ENCODE measurements around the gene CCDC171.

CCDC171 gene

DNA sequence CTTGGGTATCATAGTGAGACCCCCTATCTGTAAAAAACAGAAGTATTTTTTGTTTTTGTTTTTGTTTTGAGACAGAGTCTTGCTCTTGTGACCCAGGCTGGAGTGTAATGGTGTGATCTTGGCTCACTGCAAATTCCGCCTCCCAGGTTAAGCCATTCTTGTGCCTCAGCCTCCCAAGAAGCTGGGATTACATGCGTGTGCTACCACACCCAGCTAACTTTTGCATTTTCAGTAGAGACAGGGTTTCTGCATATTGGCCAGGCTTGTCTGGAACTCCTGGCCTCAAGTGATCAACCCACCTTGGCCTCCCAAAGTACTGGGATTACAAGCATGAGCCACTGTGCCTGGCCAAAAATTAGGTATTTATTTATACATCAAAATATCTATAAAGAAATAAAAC lies 10.2 kb upstream of the CCDC171 start:
- Histone ChIP-seq H3K27ac (no peak overlapping the region), H3K36me3 (ENCODE audit: insufficient read depth, low read length) (no peaks in the 10 kb centered on the region), H3K9me3 (ENCODE audit: low read depth, low read length) (no peaks in the 10 kb centered on the region), H3K9ac (ENCODE audit: insufficient read length) (no peak overlapping the region), H3K4me3 (no peak overlapping the region)
- TF ChIP-seq EZH2 (IDR thresholded peaks at IDR 0.05) (no peak), FOXP2 (optimal IDR thresholded peaks at IDR 0.05; ENCODE audit: control extremely low read depth, extremely low read length, insufficient read depth) (no peak), POLR2AphosphoS5 (IDR thresholded peaks at IDR 0.05; ENCODE audit: borderline replicate concordance, low read depth, low read length) (no peak)
- DNase-seq (ENCODE audit: low read depth, low spot score), result no peak

DNA sequence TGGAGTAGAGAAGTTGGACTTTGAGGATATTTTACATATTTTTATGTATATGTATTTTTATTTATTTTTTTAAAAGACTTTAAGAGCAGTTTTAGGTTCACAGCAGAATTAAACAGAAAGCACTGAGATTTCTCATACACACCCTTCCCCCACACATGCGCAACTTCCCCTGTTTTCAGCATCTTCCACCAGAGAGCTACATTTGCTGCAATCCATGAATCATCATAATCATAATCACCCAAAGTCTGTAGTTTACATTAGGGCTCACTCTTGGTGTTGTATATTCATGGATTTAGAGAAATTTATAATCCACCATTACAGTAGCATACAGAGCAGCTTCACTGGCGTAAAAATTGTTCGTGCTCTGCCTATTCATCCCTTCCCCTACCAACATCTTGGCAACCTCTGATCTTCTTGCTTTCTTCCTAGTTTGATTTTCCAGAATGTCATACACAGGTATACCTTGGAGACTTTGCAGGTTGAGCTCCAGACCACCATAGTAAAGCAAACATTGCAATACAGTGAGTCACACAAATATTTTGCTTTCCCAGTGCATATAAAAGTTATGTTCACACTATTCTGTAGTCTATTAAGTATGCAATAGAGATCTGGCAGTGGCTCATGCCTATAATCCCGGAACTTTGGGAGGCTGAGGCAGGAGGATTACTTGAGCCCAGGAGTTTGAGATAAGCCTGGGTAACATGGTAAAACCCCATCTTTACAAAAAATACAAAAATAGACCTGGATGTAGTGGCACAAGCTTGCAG lies 9.6 kb upstream of the CCDC171 start:
- Histone ChIP-seq H3K36me3 (ENCODE audit: insufficient read depth, low read length) (no peaks in the 10 kb centered on the region), H3K27ac (no peak overlapping the region), H3K9ac (ENCODE audit: insufficient read length) (no peak overlapping the region), H3K4me3 (no peak overlapping the region), H3K9me3 (ENCODE audit: low read depth, low read length) (no peaks in the 10 kb centered on the region)
- no peak for DNase-seq (ENCODE audit: low read depth, low spot score)
- no peak for TF ChIP-seq FOXP2 (optimal IDR thresholded peaks at IDR 0.05; ENCODE audit: control extremely low read depth, extremely low read length, insufficient read depth)
- TF ChIP-seq EZH2 (IDR thresholded peaks at IDR 0.05), result no peak
- TF ChIP-seq POLR2AphosphoS5 (IDR thresholded peaks at IDR 0.05; ENCODE audit: borderline replicate concordance, low read depth, low read length), result no peak

- DNase-seq (ENCODE audit: low read depth, low spot score), result no peak
- Histone ChIP-seq H3K27ac (no peak overlapping the region), H3K4me3 (no peak overlapping the region), H3K9ac (ENCODE audit: insufficient read length) (no peak overlapping the region), H3K36me3 (ENCODE audit: insufficient read depth, low read length) (no peaks in the 10 kb centered on the region), H3K9me3 (ENCODE audit: low read depth, low read length) (no peaks in the 10 kb centered on the region)
- no peak for TF ChIP-seq EZH2 (IDR thresholded peaks at IDR 0.05)
- TF ChIP-seq FOXP2 (optimal IDR thresholded peaks at IDR 0.05; ENCODE audit: control extremely low read depth, extremely low read length, insufficient read depth), result no peak
- no peak for TF ChIP-seq POLR2AphosphoS5 (IDR thresholded peaks at IDR 0.05; ENCODE audit: borderline replicate concordance, low read depth, low read length)
These were observed 3.2 kb upstream of the CCDC171 start for GRCh38 chr9:15549611-15550010.

DNA sequence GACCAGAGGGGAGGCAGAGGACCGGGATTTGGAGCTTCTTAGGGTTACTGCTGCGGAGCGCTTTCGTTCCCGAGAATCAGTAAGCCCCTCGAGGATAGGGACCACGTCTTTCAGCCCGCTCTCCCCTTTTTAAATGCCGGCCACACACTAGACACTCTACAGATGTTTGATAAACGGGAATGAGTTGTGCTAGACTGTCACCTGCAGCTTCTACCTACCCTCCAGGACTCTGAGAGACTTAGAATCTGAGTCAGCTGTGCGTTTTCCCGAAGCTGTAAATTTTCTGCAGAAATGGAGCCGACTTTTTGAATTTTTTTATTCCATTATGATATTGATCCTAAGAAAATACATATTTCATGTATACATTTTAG lies 670 bp downstream of the CCDC171 start:
- H3K9ac ChIP-seq (ENCODE audit: insufficient read length), result peak overlapping the region; percentile 91
- peak overlapping the region; percentile 98 for H3K4me3 ChIP-seq
- no peak overlapping the region for H3K27ac ChIP-seq
- TF ChIP-seq EZH2 (IDR thresholded peaks at IDR 0.05) (no peak), POLR2AphosphoS5 (IDR thresholded peaks at IDR 0.05; ENCODE audit: borderline replicate concordance, low read depth, low read length) (no peak; the same call in 1 of the 2 replicates), FOXP2 (optimal IDR thresholded peaks at IDR 0.05; ENCODE audit: control extremely low read depth, extremely low read length, insufficient read depth) (no peak)
- H3K9me3 ChIP-seq (ENCODE audit: low read depth, low read length), result no peaks in the 10 kb centered on the region
- DNase-seq (ENCODE audit: low read depth, low spot score), result no peak
- H3K36me3 ChIP-seq (ENCODE audit: insufficient read depth, low read length), result no peaks in the 10 kb centered on the region

GRCh38 chr9:15570769-15571168 lies 17.9 kb downstream of the CCDC171 start:
- no peak overlapping the region for H3K4me3 ChIP-seq
- no peak for TF ChIP-seq POLR2AphosphoS5 (IDR thresholded peaks at IDR 0.05; ENCODE audit: borderline replicate concordance, low read depth, low read length)
- TF ChIP-seq FOXP2 (optimal IDR thresholded peaks at IDR 0.05; ENCODE audit: control extremely low read depth, extremely low read length, insufficient read depth), result no peak
- no peak for TF ChIP-seq EZH2 (IDR thresholded peaks at IDR 0.05)
- H3K27ac ChIP-seq, result no peak overlapping the region
- no peak for DNase-seq (ENCODE audit: low read depth, low spot score)
- H3K9me3 ChIP-seq (ENCODE audit: low read depth, low read length), result no peaks in the 10 kb centered on the region
- H3K36me3 ChIP-seq (ENCODE audit: insufficient read depth, low read length), result no peaks in the 10 kb centered on the region
- no peak overlapping the region for H3K9ac ChIP-seq (ENCODE audit: insufficient read length)

DNA sequence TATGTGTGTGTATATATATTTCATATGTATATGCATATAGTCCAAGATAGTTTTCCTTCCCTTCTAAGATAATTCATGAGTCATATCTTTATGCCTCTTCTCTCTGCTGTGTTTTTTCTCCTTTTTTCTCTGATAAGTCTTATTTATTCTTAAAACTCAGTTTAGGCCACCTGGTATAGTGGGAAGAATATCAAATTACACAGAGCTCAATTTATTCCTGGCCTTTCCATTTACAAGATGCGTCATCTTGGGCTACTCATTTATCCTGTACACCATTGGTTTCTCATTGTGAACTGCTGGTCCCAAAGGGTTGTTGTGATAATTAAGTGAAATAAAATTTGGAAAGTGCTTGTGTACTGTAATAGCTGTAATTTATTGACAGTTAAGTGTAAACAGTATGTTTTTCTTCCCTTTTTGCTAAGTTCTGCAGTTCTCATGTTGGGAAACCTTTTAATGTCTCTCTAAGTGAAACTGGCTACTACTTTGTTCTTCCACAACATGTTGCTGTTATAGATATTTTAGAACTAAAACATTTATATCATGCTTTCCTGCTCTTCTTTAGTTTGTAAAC lies 19.4 kb downstream of the CCDC171 start:
- Histone ChIP-seq H3K4me3 (no peak overlapping the region), H3K27ac (no peak overlapping the region), H3K36me3 (ENCODE audit: insufficient read depth, low read length) (no peaks in the 10 kb centered on the region), H3K9me3 (ENCODE audit: low read depth, low read length) (no peaks in the 10 kb centered on the region), H3K9ac (ENCODE audit: insufficient read length) (no peak overlapping the region)
- DNase-seq (ENCODE audit: low read depth, low spot score), result no peak
- no peak for TF ChIP-seq FOXP2 (optimal IDR thresholded peaks at IDR 0.05; ENCODE audit: control extremely low read depth, extremely low read length, insufficient read depth)
- TF ChIP-seq POLR2AphosphoS5 (IDR thresholded peaks at IDR 0.05; ENCODE audit: borderline replicate concordance, low read depth, low read length), result no peak
- no peak for TF ChIP-seq EZH2 (IDR thresholded peaks at IDR 0.05)

DNA sequence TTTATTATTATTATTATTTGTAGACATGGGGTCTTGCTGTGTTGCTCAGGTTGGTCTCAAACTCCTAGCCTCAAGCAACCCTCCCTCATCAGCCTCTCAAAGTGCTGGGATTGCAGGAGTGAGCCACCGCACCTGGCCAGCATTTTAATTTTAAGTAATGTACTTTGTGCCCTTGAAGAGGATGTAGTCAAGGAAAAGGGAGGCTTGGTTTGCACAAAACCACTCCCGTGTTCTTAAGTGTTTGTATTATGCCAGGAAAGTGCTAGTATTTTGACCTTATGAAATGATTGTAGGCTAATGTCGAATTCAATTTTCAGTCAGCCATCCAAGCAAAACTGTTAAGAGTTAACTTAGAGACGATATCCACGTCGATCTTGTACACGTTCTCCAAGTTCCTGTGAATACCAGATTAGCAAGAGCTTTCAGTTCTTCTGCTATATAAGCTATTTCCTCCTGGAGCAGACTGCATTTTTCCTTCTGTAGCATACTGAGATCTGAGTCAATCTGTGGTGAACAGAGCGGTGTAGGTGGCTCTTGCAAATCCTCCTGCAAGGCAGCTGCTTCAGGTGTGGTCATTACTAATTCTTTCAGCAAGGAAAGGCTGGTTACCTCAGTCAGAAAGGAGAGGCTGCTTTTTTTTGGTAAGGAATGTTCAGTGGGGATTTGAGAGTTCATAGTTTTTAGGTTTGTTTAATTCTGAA lies 23.7 kb downstream of the CCDC171 start:
- no peak overlapping the region for H3K4me3 ChIP-seq
- no peaks in the 10 kb centered on the region for H3K36me3 ChIP-seq (ENCODE audit: insufficient read depth, low read length)
- H3K9ac ChIP-seq (ENCODE audit: insufficient read length), result no peak overlapping the region
- DNase-seq (ENCODE audit: low read depth, low spot score), result no peak
- H3K27ac ChIP-seq, result no peak overlapping the region
- no peaks in the 10 kb centered on the region for H3K9me3 ChIP-seq (ENCODE audit: low read depth, low read length)
- no peak for TF ChIP-seq POLR2AphosphoS5 (IDR thresholded peaks at IDR 0.05; ENCODE audit: borderline replicate concordance, low read depth, low read length)
- TF ChIP-seq EZH2 (IDR thresholded peaks at IDR 0.05), result no peak
- TF ChIP-seq FOXP2 (optimal IDR thresholded peaks at IDR 0.05; ENCODE audit: control extremely low read depth, extremely low read length, insufficient read depth), result no peak

GRCh38 chr9:15578714-15579113 lies 25.9 kb downstream of the CCDC171 start:
- no peak for DNase-seq (ENCODE audit: low read depth, low spot score)
- no peak overlapping the region for H3K27ac ChIP-seq
- H3K9ac ChIP-seq (ENCODE audit: insufficient read length), result no peak overlapping the region
- TF ChIP-seq POLR2AphosphoS5 (IDR thresholded peaks at IDR 0.05; ENCODE audit: borderline replicate concordance, low read depth, low read length), result no peak
- TF ChIP-seq EZH2 (IDR thresholded peaks at IDR 0.05), result no peak
- TF ChIP-seq FOXP2 (optimal IDR thresholded peaks at IDR 0.05; ENCODE audit: control extremely low read depth, extremely low read length, insufficient read depth), result no peak
- no peaks in the 10 kb centered on the region for H3K9me3 ChIP-seq (ENCODE audit: low read depth, low read length)
- no peaks in the 10 kb centered on the region for H3K36me3 ChIP-seq (ENCODE audit: insufficient read depth, low read length)
- no peak overlapping the region for H3K4me3 ChIP-seq

All from SK-N-MC (cell line).